GM13976 (cell line): ENCODE measurements around the gene CNOT1.
A peak's percentile ranks its signal among the peaks of the same experiment; 100 is the strongest.
"Not testable (repeated sequence)": the region's sequence is repeated elsewhere in the genome, so short reads cannot be mapped to it uniquely, and the experiment has no call there.

Source experiments
- DNase-seq: peaks from one replicate; pipeline ENCODE4 v3.0.0; 2012; ENCODE audit warnings: low spot score
- CTCF ChIP-seq: IDR thresholded peaks from 2 replicates; pipeline ENCODE4 v1.5.1; 2012; ENCODE audit warnings: borderline replicate concordance, mild to moderate bottlenecking; ENCODE audit not compliant: insufficient read depth; ENCODE audit errors: extremely low read depth, missing control alignments, control extremely low read depth
- in situ Hi-C: fragments of 300-500 bp; cut with MboI; formaldehyde crosslinking; loops from one replicate; pipeline ENCODE4 v1.12.0; 2022; ENCODE audit warnings: low sequenced_read_pairs, mixed read lengths, inconsistent platforms; ENCODE audit not compliant: unreplicated experiment

Gene CNOT1

GRCh38 chr16:58661199-58661830 lies 31.7 kb upstream of the CNOT1 start:
- DNase-seq: peak; percentile 78
- in situ Hi-C loops: loop anchor here (25.0 kb wide), 1 partner anchor 324 kb away; no protein-coding TSS in a partner anchor

GRCh38 chr16:58659911-58660310 lies 30.3 kb upstream of the CNOT1 start:
- in situ Hi-C loops: loop anchor here (10.0 to 25.0 kb wide), 2 partner anchors 145 to 323 kb away; partner anchors contain the start of gene SETD6
- not testable (repeated sequence) for DNase-seq

More at GRCh38 chr16:58661199-58661830, 31.7 kb upstream of the CNOT1 start:
- peak; percentile 52 for TF ChIP-seq CTCF

GRCh38 chr16:58658796-58659211 lies 29.2 kb upstream of the CNOT1 start:
- DNase-seq: no peak
- no peak for TF ChIP-seq CTCF
- in situ Hi-C loops: loop anchor here (10.0 to 25.0 kb wide), 2 partner anchors 144 to 322 kb away; partner anchors contain the start of gene SETD6

- no peak for TF ChIP-seq CTCF
- in situ Hi-C loops: loop anchor here (10.0 to 25.0 kb wide), 2 partner anchors 142 to 320 kb away; partner anchors contain the start of gene SETD6
- DNase-seq: no peak
Measured at GRCh38 chr16:58656899-58657298, 27.3 kb upstream of the CNOT1 start.

GRCh38 chr16:58655215-58655596 lies 25.6 kb upstream of the CNOT1 start:
- TF ChIP-seq CTCF: no peak
- in situ Hi-C loops: loop anchor here (10.0 to 25.0 kb wide), 2 partner anchors 140 to 318 kb away; partner anchors contain the start of gene SETD6
- DNase-seq: no peak

- DNase-seq: no peak
- TF ChIP-seq CTCF: no peak
- in situ Hi-C loops: loop anchor here (10.0 to 25.0 kb wide), 2 partner anchors 140 to 317 kb away; partner anchors contain the start of gene SETD6
Measured at GRCh38 chr16:58654560-58655214, 25.1 kb upstream of the CNOT1 start.

- in situ Hi-C loops: loop anchor here (10.0 to 25.0 kb wide), 2 partner anchors 138 to 315 kb away; partner anchors contain the start of gene SETD6
- DNase-seq: no peak
- no peak for TF ChIP-seq CTCF
Measured at GRCh38 chr16:58652741-58653140, 23.1 kb upstream of the CNOT1 start.
